Kidney (tissue), 14 donors: Measurements from ENCODE around the gene C1orf21. TPM values are rescaled to one million over a fixed set of nuclear protein-coding genes. Genes with fewer than 3 reads are reported as not detected.

ENCODE experiments used
- DNase-seq, 5 donors: peaks; one replicate each; pipeline ENCODE4 v3.0.0-alpha.2; 2013 to 2020
- FAIRE-seq: peaks from 2 replicates; lab custom pipeline; 2012; peaks lifted over from hg19 to GRCh38; lab: Jason Lieb, UNC
- H3K27ac ChIP-seq, 2 donors: one replicate each; pipeline ENCODE4 v1.7.0; 2013; ENCODE audit warnings: low read depth in 2 of 2, low read length in 2 of 2, inconsistent platforms in 1 of 2
- H3K27me3 ChIP-seq: one replicate; pipeline ENCODE4 v1.7.1; 2013; ENCODE audit warnings: low read length, inconsistent platforms; ENCODE audit not compliant: control insufficient read depth, insufficient read depth
- H3K36me3 ChIP-seq, 3 donors: one replicate each; pipeline versions ENCODE4 v1.7.0 to v1.7.1; 2013; ENCODE audit warnings: low read length in 3 of 3, control low read depth in 1 of 3, inconsistent platforms in 1 of 3; ENCODE audit not compliant: insufficient read depth in 3 of 3, control insufficient read depth in 2 of 3
- H3K4me1 ChIP-seq, 3 donors: one replicate each; pipeline versions ENCODE4 v1.7.0 to v1.7.1; 2013; ENCODE audit warnings: low read length in 3 of 3, inconsistent platforms in 1 of 3, low read depth in 1 of 3; ENCODE audit not compliant: control insufficient read depth in 2 of 3, insufficient read depth in 2 of 3
- H3K4me3 ChIP-seq, 3 donors: one replicate each; pipeline versions ENCODE4 v1.7.0 to v1.8.1; 2013; ENCODE audit warnings: low read length in 3 of 3, control low read depth in 1 of 3, inconsistent platforms in 1 of 3
- H3K9ac ChIP-seq, 3 donors: one replicate each; pipeline versions ENCODE4 v1.7.0 to v1.7.1; 2013; ENCODE audit warnings: low read length in 3 of 3, control low read depth in 1 of 3, inconsistent platforms in 1 of 3
- H3K9me3 ChIP-seq, 3 donors: one replicate each; pipeline versions ENCODE4 v1.7.0 to v1.7.1; 2013; ENCODE audit warnings: low read length in 3 of 3, control low read depth in 1 of 3, inconsistent platforms in 1 of 3; ENCODE audit not compliant: control insufficient read depth in 2 of 3, insufficient read depth in 1 of 3
- CTCF ChIP-seq: IDR thresholded peaks from 3 replicates; pipeline ENCODE4 v1.5.1; 2012; ENCODE audit warnings: mild to moderate bottlenecking, moderate library complexity, borderline replicate concordance; ENCODE audit not compliant: insufficient read depth; ENCODE audit errors: extremely low read depth
- intact Hi-C: fragments of 100-400 bp; cut with DNase I; formaldehyde crosslinking; loops from one replicate; pipeline ENCODE4 v1.11.1; 2022
- polyA plus RNA-seq: library from polyadenylated mRNA; stranded (reverse); fragments of 350-450 nt; fragmentation: Illumina TruSeq; extraction: RNeasy Lipid Tissue Mini Kit (QIAGEN cat#74804); gene quantifications from one replicate; pipeline ENCODE4 v1.2.3, GENCODE V29; 2014; ENCODE audit warnings: low read depth, low replicate concordance; ENCODE audit not compliant: insufficient read depth
- total RNA-seq: library from RNA; stranded (reverse); fragmentation: NEBNext Ultra II Directional; extraction: Animal tissue kit (Norgen Biotek cat#: 25700); gene quantifications from one replicate; pipeline ENCODE4 v1.2.1, GENCODE V29; 2021
- donor health status: control.
- donor health status: control.
- donor health status: control.
- donor health status: control.
- donor health status: control.
- donor health status: DM: yes; HTN: yes; CAD: no.
- donor health status: Normal renal cell carcinoma (clear cell type).

The C1orf21 gene
- total and polyA plus RNA-seq, 2 donors from 2014 or later: 18.3 to 18.6 TPM

GRCh38 chr1:184624626-184625025 is 237.8 kb downstream of the C1orf21 start:
- no peak overlapping the region for H3K27ac ChIP-seq
- intact Hi-C loops: no loop called here
- FAIRE-seq: no peak

DNA sequence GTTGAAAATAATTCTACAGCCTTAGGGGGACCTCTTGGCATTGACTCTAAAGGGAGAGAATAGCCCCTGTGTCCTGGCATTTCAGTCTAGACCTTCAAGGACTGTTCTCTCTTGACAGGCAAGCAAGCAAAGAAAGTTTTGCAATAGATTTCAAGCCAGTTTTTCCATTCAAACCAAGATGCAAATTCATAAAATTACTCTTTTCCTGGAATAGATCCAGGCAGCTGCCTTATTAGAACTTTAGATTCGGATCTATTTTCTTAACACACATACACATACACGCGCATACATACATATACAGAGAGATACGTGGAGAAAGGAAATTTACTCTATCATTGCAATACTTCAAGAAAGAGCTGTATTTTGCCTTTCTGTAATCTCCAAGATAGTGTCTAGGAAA is 238.4 kb downstream of the C1orf21 start:
- no peaks in the 10 kb centered on the region for H3K27me3 ChIP-seq
- peaks cover 6 to 7% (median 7%) of the 10 kb centered on the region in 3 donors for H3K4me1 ChIP-seq
- DNase-seq: no peak
- no peak overlapping the region for H3K4me3 ChIP-seq
- no peak for FAIRE-seq
- intact Hi-C loops: no loop called here
- H3K9ac ChIP-seq: no peak overlapping the region
- no peak overlapping the region for H3K27ac ChIP-seq
- no peaks in the 10 kb centered on the region for H3K36me3 ChIP-seq
- H3K9me3 ChIP-seq: no peaks in the 10 kb centered on the region
- no peak for TF ChIP-seq CTCF

More at GRCh38 chr1:184624626-184625025, 237.8 kb downstream of the C1orf21 start:
- Histone ChIP-seq H3K9me3 (no peaks in the 10 kb centered on the region), H3K4me3 (no peak overlapping the region), H3K27me3 (no peaks in the 10 kb centered on the region), H3K9ac (no peak overlapping the region), H3K36me3 (no peaks in the 10 kb centered on the region), H3K4me1 (peaks cover 4 to 6% (median 4%) of the 10 kb centered on the region in 3 donors)
- no peak for DNase-seq
- no peak for TF ChIP-seq CTCF

DNA sequence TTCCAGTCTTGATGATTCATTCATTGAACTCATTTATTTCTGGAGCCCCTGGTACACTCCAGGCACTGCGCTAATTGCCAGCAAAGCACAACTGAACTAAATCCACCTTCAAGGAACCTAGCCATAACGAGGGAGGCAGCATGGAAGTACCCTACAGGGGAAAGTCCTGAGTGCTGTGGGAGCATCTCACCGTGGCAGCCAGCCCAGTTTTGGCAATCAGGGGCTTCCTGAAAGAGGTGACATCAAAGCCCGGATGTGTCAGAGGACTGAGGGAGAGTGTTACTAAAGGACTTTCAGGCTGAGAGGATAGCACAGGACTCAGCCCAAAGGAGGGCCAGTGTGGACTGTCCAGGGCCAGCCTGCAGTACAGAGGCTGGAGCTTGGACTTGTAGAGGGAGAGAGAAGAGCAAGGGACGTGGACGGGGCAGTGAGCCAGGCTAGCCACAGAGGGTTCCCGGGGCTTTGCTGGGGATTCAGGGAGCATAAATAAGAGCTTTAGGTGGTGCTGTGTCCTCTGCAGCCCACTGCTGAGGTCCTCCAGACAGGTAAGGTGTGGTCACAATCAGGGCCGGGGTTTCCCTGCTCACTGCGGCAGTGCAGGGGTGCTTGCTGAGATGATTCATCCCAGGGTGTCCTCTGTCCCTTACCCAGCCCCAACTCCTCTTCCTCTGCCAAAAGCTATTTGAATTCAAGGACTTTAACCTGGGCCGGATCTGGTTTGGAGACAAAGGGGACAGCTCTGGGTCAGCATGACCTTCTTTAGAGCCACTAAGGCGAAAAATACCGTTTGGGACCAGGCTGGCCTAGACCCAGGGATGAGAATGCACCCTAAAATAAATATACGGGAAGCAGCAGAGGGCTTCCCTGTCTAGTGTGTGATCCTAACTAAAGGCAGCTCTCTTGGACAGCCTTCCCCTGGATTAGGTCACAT is 239.5 kb downstream of the C1orf21 start:
- TF ChIP-seq CTCF: no peak
- peaks cover 7 to 11% (median 7%) of the 10 kb centered on the region in 3 donors for H3K4me1 ChIP-seq
- no peaks in the 10 kb centered on the region for H3K36me3 ChIP-seq
- no peaks in the 10 kb centered on the region for H3K27me3 ChIP-seq
- no peaks in the 10 kb centered on the region for H3K9me3 ChIP-seq
- H3K27ac ChIP-seq: no peak overlapping the region
- DNase-seq: no peak
- FAIRE-seq: no peak
- no peak overlapping the region for H3K9ac ChIP-seq
- no peak overlapping the region for H3K4me3 ChIP-seq
- intact Hi-C loops: no loop called here
